Liver (tissue), 9 donors: ENCODE data around the gene YKT6. TPM values are rescaled to one million over a fixed set of nuclear protein-coding genes. Genes with fewer than 3 reads are reported as not detected.

Experiments
- DNase-seq: peaks from one replicate; pipeline ENCODE4 v3.0.0-alpha.2; 2017; ENCODE audit warnings: low spot score
- H3K27ac ChIP-seq, 2 donors: one replicate each; pipeline ENCODE4 v1.7.0; 2013; ENCODE audit warnings: inconsistent platforms in 2 of 2, low read length in 2 of 2, control low read depth in 1 of 2, low read depth in 1 of 2, mild to moderate bottlenecking in 1 of 2
- H3K27me3 ChIP-seq, 4 donors: one replicate each; pipeline versions ENCODE4 v1.6.1 to v1.7.0; 2013; ENCODE audit warnings: low read length in 3 of 4, inconsistent platforms in 1 of 4, mild to moderate bottlenecking in 1 of 4, moderate library complexity in 1 of 4; ENCODE audit not compliant: control insufficient read depth in 4 of 4, insufficient read depth in 4 of 4
- H3K36me3 ChIP-seq, 4 donors: one replicate each; pipeline versions ENCODE4 v1.6.1 to v1.7.0; 2013; ENCODE audit warnings: low read length in 3 of 4, mild to moderate bottlenecking in 3 of 4, low read depth in 1 of 4, moderate library complexity in 1 of 4; ENCODE audit not compliant: control insufficient read depth in 4 of 4, insufficient read depth in 3 of 4
- H3K4me1 ChIP-seq, 4 donors: one replicate each; pipeline versions ENCODE4 v1.6.1 to v1.7.0; 2013; ENCODE audit warnings: low read length in 3 of 4, mild to moderate bottlenecking in 3 of 4, moderate library complexity in 1 of 4; ENCODE audit not compliant: control insufficient read depth in 4 of 4, insufficient read depth in 4 of 4
- H3K4me3 ChIP-seq, 3 donors: one replicate each; pipeline versions ENCODE4 v1.6.1 to v1.7.0; 2013; ENCODE audit warnings: low read length in 3 of 3, control low read depth in 1 of 3, low read depth in 1 of 3, mild to moderate bottlenecking in 1 of 3
- H3K9ac ChIP-seq, 2 donors: one replicate each; pipeline ENCODE4 v1.7.0; 2013; ENCODE audit warnings: low read length in 2 of 2, mild to moderate bottlenecking in 2 of 2, moderate library complexity in 2 of 2, control low read depth in 1 of 2, low read depth in 1 of 2
- H3K9me3 ChIP-seq, 4 donors: one replicate each; pipeline versions ENCODE4 v1.6.1 to v1.7.0; 2013; ENCODE audit warnings: low read length in 3 of 4; ENCODE audit not compliant: control insufficient read depth in 4 of 4
- ATF3 ChIP-seq: IDR thresholded peaks from 2 replicates; pipeline ENCODE4 v1.6.1; 2016; ENCODE audit warnings: antibody characterized with exemption
- CTCF ChIP-seq: fragments of 150-350 bp; IDR thresholded peaks from 2 replicates; pipeline ENCODE4 v1.5.1; 2017; ENCODE audit warnings: improper control_type of control experiment, low read depth, low read length; ENCODE audit not compliant: missing input control
- FOXA1 ChIP-seq: IDR thresholded peaks from 2 replicates; pipeline ENCODE4 v1.6.1; 2016; ENCODE audit warnings: antibody characterized with exemption
- GABPA ChIP-seq, 2 donors: IDR thresholded peaks in 1 of 2; conservative IDR thresholded peaks in 1 of 2; 2 replicates each; pipeline ENCODE4 v1.6.1; 2016; ENCODE audit warnings: antibody characterized with exemption in 2 of 2, mild to moderate bottlenecking in 1 of 2, moderate library complexity in 1 of 2
- HNF4A ChIP-seq, 2 donors: conservative IDR thresholded peaks; 2 replicates each; pipeline ENCODE4 v1.6.1; 2016; ENCODE audit warnings: antibody characterized with exemption in 2 of 2, mild to moderate bottlenecking in 2 of 2
- JUND ChIP-seq, 2 donors: IDR thresholded peaks; 2 replicates each; pipeline ENCODE4 v1.6.1; 2016; ENCODE audit warnings: antibody characterized with exemption in 2 of 2
- NR2F2 ChIP-seq: IDR thresholded peaks from 2 replicates; pipeline ENCODE4 v1.6.1; 2016; ENCODE audit warnings: antibody characterized with exemption
- RAD21 ChIP-seq, 2 donors: IDR thresholded peaks; 2 replicates each; pipeline ENCODE4 v1.6.1; 2016; ENCODE audit warnings: antibody characterized with exemption in 2 of 2, mild to moderate bottlenecking in 2 of 2
- REST ChIP-seq: IDR thresholded peaks from 2 replicates; pipeline ENCODE4 v1.6.1; 2016; ENCODE audit warnings: antibody characterized with exemption, mild to moderate bottlenecking
- RXRA ChIP-seq, 2 donors: IDR thresholded peaks; 2 replicates each; pipeline ENCODE4 v1.6.1; 2017 to 2018; ENCODE audit warnings: antibody characterized with exemption in 2 of 2, mild to moderate bottlenecking in 1 of 2
- TAF1 ChIP-seq: conservative IDR thresholded peaks from 2 replicates; pipeline ENCODE4 v1.6.1; 2016; ENCODE audit warnings: antibody characterized with exemption, mild to moderate bottlenecking
- YY1 ChIP-seq: IDR thresholded peaks from 2 replicates; pipeline ENCODE4 v1.6.1; 2016; ENCODE audit warnings: antibody characterized with exemption, mild to moderate bottlenecking
- WGBS: extraction: QIAGEN DNeasy Blood & Tissue Kit; methylation state at CpG from one replicate; pipeline ENCODE4 v1.1.7; 2013; 5-methylcytosine and 5-hydroxymethylcytosine counted together
- polyA plus RNA-seq, 2 donors: library from polyadenylated mRNA; stranded (reverse) in 1 of 2; unstranded in 1 of 2; fragments of 200-250 nt in 1 of 2; fragments of >200 nt in 1 of 2; fragmentation: Nextera tagmentation in 1 of 2; extraction: Ambion mirVana in 1 of 2; gene quantifications; one replicate each; pipeline versions ENCODE4 v1.2.1 to v1.2.3, GENCODE V29; 2013 to 2015
- total RNA-seq, 2 donors: library from RNA; depleted of rRNA; stranded (reverse); fragments of >200 nt; gene quantifications; one replicate each; pipeline ENCODE4 v1.2.3, GENCODE V29; 2014
- donor health status: healthy.
- donor health status: healthy.
- donor health status: healthy.
- donor health status: healthy.
- donor health status: healthy.

Gene YKT6
- total and polyA plus RNA-seq, 4 donors: 8.1 to 22.0 (median 21.0) TPM

GRCh38 chr7:44151956-44152355 lies 48.8 kb upstream of the YKT6 start:
- no peak for DNase-seq
- no peak for TF ChIP-seq FOXA1
- TF ChIP-seq CTCF: no peak
- TF ChIP-seq RXRA (IDR thresholded peaks at IDR 0.05): no peak
- TF ChIP-seq TAF1: no peak
- no peak for TF ChIP-seq JUND (IDR thresholded peaks at IDR 0.05)
- no peak for TF ChIP-seq HNF4A (conservative IDR thresholded peaks at IDR 0.05)
- no peak for TF ChIP-seq REST
- TF ChIP-seq NR2F2: no peak
- no peak for TF ChIP-seq RAD21 (IDR thresholded peaks at IDR 0.05)
- TF ChIP-seq ATF3: no peak
- TF ChIP-seq YY1: no peak

GRCh38 chr7:44152971-44153947 lies 47.5 kb upstream of the YKT6 start:
- no peak overlapping the region for H3K4me3 ChIP-seq
- peaks cover 2 to 39% (median 32%) of the 10 kb centered on the region in 4 donors for H3K4me1 ChIP-seq
- WGBS: 88% methylated on average over 22 of the region's 22 CpGs
- no peak overlapping the region for H3K27ac ChIP-seq
- TF ChIP-seq RXRA (IDR thresholded peaks at IDR 0.05) (no peak), GABPA (IDR thresholded peaks at IDR 0.05 in 1 of 2, conservative IDR thresholded peaks at IDR 0.05 in 1 of 2) (no peak), TAF1 (no peak)
- peaks cover 0 to 24% (median 4%) of the 10 kb centered on the region in 4 donors for H3K36me3 ChIP-seq
- H3K27me3 ChIP-seq: no peaks in the 10 kb centered on the region
- DNase-seq: no peak
- H3K9ac ChIP-seq: no peak overlapping the region
- no peaks in the 10 kb centered on the region for H3K9me3 ChIP-seq

More at GRCh38 chr7:44151956-44152355, 48.8 kb upstream of the YKT6 start:
- no peak overlapping the region for H3K9ac ChIP-seq
- no peaks in the 10 kb centered on the region for H3K27me3 ChIP-seq
- H3K9me3 ChIP-seq: no peaks in the 10 kb centered on the region
- WGBS: 96% methylated on average over 9 of the region's 9 CpGs
- H3K36me3 ChIP-seq: peaks cover 0 to 27% (median 8%) of the 10 kb centered on the region in 4 donors
- no peak overlapping the region for H3K27ac ChIP-seq
- H3K4me1 ChIP-seq: peaks cover under 1 to 26% (median 19%) of the 10 kb centered on the region in 4 donors
- no peak overlapping the region for H3K4me3 ChIP-seq
